ENCODE results near the gene SPATA16. TPM values are rescaled to one million over a fixed set of nuclear protein-coding genes. Genes with fewer than 3 reads are reported as not detected.
A peak's percentile ranks its signal among the peaks of the same experiment; 100 is the strongest.
"Not testable (repeated sequence)": the region's sequence is repeated elsewhere in the genome, so short reads cannot be mapped to it uniquely, and the experiment has no call there.

The SPATA16 gene
- polyA plus RNA-seq, 1 donor from 2014 or later: not detected

DNA sequence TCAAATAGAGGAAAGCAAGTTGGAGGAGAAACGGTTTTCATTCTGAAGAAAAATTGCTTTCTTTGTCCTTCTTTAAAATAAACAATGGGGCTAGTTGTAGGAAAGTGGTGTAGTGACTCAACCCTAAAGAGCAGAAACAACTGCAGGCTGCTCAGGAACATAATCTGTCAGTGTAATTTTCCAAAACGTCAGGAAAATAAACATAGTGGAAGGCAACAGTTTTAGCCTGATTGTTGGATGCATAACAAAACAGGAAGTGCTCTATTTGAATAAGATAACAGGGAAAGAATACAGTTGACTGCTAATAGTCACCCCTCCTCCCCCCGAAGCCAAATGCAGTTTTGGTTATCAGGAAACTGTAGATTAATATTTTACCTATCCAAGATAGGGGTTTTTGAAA, 222.9 kb downstream of the SPATA16 start:
- Mint-ChIP-seq H3K27me3 (peaks cover 5% of the 10 kb centered on the region), H3K36me3 (no peaks in the 10 kb centered on the region), H3K27ac (no peak overlapping the region), H3K4me1 (no peaks in the 10 kb centered on the region), H3K4me3 (no peak overlapping the region), H3K9me3 (peaks cover 0 to 2% (median 0%) of the 10 kb centered on the region in 3 donors)

DNA sequence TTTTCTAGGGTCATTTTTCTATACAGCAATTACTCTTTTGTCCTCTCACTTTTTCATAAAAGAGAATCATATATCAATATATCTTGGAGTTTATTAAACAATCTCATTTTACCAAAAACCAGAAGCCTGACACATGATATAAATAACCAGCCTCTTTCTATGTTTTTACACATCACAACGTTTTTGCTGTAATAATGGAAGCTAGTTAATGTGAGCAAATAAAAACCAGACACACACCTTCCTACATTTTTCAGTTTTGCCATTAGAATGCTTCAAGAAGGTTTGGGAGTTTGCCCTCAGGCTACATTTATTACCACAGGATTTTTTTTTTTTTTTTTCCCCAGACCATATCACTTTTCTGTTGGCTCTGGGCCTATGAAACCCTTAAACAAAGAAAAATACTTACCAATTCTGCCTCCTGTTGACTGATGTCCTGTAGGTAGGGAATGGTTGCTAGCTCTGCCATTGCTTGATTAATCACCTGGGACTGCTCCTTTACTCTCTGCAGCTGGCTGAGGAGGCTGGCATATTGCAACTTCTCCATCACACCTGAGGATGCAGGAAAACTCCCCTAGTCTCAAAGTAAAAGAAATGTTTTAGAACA, 225.0 kb downstream of the SPATA16 start:
- Mint-ChIP-seq H3K27ac (no peak overlapping the region), H3K4me3 (no peak overlapping the region), H3K4me1 (no peaks in the 10 kb centered on the region), H3K9me3 (peaks cover 0 to 3% (median 0%) of the 10 kb centered on the region in 3 donors), H3K36me3 (no peaks in the 10 kb centered on the region), H3K27me3 (peaks cover 5% of the 10 kb centered on the region)

DNA sequence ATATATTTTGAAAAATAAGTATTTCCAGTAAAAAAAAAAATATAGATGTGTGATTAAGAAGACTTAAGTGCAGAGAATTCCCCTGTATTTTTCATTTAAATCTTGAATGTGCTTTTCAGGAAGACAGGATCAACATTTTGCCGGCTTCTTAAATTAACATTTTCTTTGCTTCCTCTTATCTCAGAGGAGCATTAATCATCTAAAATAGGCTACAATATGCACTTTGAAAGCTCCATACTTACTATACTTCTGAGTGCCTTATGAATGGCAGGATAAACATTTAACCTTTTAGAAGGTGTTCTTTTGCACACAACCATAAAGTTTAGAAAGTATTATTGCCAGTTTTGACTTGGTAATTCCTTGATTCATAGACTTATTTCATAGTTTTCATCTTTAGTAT, 226.2 kb downstream of the SPATA16 start:
- Mint-ChIP-seq H3K9me3 (peaks cover 0 to 3% (median 0%) of the 10 kb centered on the region in 3 donors), H3K4me3 (no peak overlapping the region), H3K27ac (no peak overlapping the region), H3K27me3 (peaks cover 5% of the 10 kb centered on the region), H3K36me3 (no peaks in the 10 kb centered on the region), H3K4me1 (no peaks in the 10 kb centered on the region)

DNA sequence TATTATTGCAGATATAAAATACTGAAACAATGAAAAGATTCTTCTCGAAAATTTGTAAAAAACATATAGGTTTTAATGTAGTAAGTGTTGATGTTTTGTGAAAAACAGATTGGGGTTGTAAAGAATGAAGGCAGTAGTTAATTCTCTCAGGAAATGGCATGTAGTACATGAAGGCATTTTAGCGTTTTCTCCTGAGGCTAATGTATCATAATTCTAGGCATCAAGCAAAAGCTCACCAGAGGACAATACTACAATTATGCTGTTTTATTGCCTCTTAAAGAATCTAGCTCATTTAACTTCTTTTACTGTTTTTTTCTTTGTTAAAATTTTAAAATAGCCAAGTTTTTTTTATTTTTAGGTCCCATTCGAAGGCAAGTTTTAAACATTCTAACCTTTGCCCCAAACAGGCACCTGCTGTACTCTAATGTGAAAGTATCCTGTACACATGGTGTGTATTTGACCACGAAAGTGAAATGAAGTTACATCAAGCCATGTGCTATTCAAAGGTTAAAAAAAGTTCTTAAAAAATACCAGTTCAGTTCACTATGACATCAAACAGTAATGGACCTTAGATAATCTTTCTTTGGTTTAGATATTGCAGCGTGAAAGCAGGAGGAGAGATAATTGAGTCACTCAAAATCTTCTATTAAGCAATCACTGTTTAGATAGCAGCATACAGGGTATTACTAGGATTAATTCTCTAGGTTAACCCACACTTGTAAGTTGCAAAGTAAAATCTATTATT, 227.0 kb downstream of the SPATA16 start:
- Mint-ChIP-seq H3K9me3 (peaks cover 0 to 3% (median 0%) of the 10 kb centered on the region in 3 donors), H3K36me3 (no peaks in the 10 kb centered on the region), H3K4me3 (no peak overlapping the region), H3K27me3 (peaks cover 5% of the 10 kb centered on the region), H3K4me1 (no peaks in the 10 kb centered on the region), H3K27ac (no peak overlapping the region)

DNA sequence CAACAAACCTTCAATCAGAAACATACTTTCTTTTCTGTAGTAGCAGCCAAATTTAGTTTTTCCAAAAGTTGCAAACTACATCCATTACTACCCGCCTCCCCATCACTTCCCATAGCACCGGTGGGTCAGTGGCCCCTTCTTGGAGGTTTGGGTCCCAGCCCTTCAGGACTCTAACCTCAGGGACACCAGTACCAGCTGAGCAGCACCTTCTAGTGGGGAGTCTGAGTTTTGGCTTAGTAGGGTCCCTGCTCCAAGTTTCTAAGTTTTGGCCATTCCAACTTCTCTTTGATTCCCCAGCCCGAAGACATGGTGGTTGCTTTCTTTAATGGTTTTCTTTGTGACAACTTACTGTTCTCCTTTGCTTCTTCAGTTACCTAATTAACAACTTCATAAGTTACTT, 229.9 kb downstream of the SPATA16 start:
- Mint-ChIP-seq H3K27ac (no peak overlapping the region), H3K9me3 (peaks cover 0 to 3% (median 0%) of the 10 kb centered on the region in 3 donors), H3K36me3 (no peaks in the 10 kb centered on the region), H3K4me1 (no peaks in the 10 kb centered on the region), H3K4me3 (no peak overlapping the region), H3K27me3 (peaks cover under 1% of the 10 kb centered on the region)

DNA sequence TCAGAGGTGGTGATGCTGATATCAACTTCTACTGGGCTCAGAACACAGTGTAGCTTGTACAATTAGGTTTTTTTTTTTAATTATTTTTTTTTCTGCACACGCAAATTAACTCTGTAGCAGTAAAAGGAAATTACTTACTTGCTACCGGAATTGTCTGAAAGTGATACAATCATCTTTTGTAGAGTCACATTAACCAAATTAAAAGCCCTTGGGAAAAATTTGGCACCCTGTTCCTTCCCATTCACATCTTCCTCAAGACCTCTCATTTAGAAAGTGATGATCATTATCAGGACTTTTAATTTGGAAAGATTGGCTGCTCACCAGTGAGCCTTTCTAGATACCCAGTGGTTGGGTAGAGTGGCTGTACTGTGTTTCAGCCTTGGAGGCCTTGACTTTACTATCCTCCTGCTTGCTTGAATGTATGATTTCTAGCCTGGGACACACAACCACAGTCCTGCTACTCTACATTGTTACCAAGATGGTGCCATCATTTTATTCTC, 232.2 kb downstream of the SPATA16 start:
- peak overlapping the region in 1 of 4 donors; percentile 11 for H3K4me3 Mint-ChIP-seq
- no peaks in the 10 kb centered on the region for H3K27me3 Mint-ChIP-seq
- no peaks in the 10 kb centered on the region for H3K36me3 Mint-ChIP-seq
- no peaks in the 10 kb centered on the region for H3K4me1 Mint-ChIP-seq
- no peak overlapping the region for H3K27ac Mint-ChIP-seq
- peaks cover 0 to 3% (median 0%) of the 10 kb centered on the region in 3 donors for H3K9me3 Mint-ChIP-seq

DNA sequence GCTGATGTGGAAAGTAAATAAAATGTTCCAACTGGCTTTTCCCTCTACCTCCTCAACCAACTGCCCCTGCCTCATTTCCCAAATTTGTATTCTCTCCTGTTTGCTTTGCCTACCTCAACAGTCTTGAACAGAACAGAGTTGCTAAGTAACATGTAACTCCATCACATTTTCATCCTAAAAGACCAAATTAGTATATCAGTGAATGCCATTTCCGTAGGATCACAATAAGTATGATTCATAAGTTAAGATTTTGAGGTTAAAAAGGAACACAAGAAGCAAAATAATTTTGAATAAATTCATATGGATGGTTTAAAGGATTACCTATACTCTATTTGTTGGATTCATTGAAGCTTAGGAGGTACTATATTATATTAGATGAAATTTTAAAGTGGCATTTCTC, 235.6 kb downstream of the SPATA16 start:
- H3K4me1 Mint-ChIP-seq: no peaks in the 10 kb centered on the region
- H3K27me3 Mint-ChIP-seq: no peaks in the 10 kb centered on the region
- no peaks in the 10 kb centered on the region for H3K36me3 Mint-ChIP-seq
- H3K27ac Mint-ChIP-seq: no peak overlapping the region
- H3K4me3 Mint-ChIP-seq: no peak overlapping the region
- H3K9me3 Mint-ChIP-seq: peaks cover 0 to 3% (median 0%) of the 10 kb centered on the region in 3 donors

DNA sequence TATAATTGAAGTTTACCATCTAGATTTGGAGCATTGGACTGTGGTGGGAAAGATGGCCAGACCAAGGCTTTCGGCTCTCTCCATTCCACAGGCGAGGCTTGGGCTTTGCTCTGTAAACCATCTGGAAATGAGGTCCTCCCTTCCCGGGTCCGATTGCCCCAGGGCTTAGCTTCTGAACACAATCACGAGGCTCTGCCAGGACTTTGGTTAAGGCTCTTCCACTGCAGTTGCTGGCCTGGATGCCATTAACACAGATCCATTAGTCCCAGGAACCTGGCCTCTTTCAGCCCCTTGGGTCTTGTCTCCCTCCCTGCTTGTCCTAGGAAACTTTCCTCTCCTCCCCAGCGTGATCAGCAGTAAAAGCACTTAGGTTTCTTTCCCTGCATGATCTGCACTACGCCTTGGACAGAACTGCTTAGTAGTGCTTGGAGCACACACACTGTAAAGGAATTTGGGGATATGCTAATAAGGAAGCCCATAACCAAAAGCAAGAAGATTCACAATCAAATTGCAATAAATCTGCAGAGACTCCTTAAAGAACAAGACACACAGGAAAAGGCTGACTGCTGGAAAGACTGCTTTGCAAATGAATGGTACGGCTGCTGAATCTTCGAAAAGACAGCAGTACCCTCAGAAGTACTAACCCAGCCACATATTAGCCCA, 236.2 kb downstream of the SPATA16 start:
- Mint-ChIP-seq H3K27me3 (no peaks in the 10 kb centered on the region), H3K36me3 (no peaks in the 10 kb centered on the region), H3K4me1 (no peaks in the 10 kb centered on the region), H3K9me3 (peaks cover 0 to 3% (median 0%) of the 10 kb centered on the region in 3 donors), H3K27ac (no peak overlapping the region), H3K4me3 (no peak overlapping the region)

DNA sequence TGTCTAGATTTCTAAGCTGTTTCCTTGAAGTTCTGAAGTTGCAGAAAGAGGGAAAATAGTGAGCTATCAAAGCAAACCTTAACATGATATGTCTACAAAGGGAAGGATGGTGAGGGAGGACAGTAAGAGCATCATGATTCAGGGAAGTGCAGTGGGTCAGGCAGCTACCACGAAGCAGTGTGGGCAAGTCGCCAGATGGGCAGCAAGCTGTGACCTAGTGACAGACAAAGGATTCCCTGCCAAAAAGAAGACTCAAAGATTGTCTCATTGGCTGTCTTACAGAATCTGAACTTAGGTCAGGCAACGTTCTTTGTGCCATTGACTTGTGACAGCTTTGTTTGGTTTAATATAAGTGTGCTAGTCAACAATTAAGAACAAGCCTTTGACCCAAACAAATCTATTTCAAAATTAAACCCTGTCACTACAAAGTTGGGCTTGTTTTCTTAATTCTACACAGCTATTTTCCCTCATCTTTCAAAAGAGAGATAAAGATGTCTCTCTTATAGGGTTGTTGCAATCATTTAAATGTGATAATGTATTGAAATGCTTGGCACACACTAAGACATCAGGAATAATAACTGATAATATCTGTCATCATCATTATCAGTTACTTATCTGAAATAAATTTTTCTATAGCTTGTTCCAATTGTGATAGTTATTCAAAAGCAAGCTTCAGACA, 237.3 kb downstream of the SPATA16 start:
- Mint-ChIP-seq H3K4me1 (no peaks in the 10 kb centered on the region), H3K27ac (no peak overlapping the region), H3K36me3 (no peaks in the 10 kb centered on the region), H3K9me3 (peaks cover 0 to 3% (median 0%) of the 10 kb centered on the region in 3 donors), H3K27me3 (no peaks in the 10 kb centered on the region), H3K4me3 (no peak overlapping the region)

DNA sequence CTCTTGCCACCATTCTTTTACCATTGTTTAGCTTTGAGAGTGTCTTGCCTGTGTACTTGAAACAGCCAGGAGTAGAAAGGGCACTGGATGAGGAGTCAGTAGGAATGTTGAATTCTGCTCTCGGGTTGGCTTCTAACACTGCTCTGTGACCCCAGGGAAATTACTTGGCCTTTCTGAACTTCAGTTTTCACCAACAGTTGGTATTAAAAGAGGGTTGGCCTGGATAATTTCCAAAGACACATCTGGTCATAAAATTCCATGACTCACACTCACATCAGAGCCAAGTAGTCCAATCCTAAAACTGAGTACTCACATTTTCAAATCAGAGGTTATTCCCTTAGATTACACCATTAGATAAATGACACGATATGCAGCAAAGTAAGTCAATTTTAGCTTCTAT, 248.9 kb downstream of the SPATA16 start:
- H3K4me1 Mint-ChIP-seq: no peaks in the 10 kb centered on the region
- H3K27me3 Mint-ChIP-seq: no peaks in the 10 kb centered on the region
- no peak overlapping the region for H3K4me3 Mint-ChIP-seq
- H3K36me3 Mint-ChIP-seq: no peaks in the 10 kb centered on the region
- peaks cover 0 to 4% (median 0%) of the 10 kb centered on the region in 3 donors for H3K9me3 Mint-ChIP-seq
- no peak overlapping the region for H3K27ac Mint-ChIP-seq

DNA sequence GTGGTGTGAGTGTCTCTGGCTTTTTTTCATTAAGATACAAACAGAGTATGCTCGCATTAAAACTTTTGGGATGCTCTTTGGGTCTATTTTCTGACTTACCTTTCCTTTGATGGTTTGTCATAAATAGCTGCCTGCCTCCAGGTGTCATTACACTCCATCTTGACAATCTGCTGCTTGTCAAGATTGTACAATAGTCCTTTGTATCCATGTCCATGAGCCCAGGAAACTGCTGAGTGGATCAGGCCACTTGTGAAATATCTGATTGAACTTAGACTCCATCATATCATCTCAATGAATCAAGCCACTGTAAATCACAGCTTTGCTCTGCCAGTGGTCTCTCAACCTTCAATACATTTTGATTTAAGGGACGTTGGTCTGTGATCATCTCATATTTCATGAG, 255.3 kb downstream of the SPATA16 start:
- Mint-ChIP-seq H3K9me3 (peaks cover 0 to 11% (median 3%) of the 10 kb centered on the region in 3 donors), H3K4me3 (no peak overlapping the region), H3K27me3 (no peaks in the 10 kb centered on the region), H3K4me1 (no peaks in the 10 kb centered on the region), H3K27ac (no peak overlapping the region), H3K36me3 (no peaks in the 10 kb centered on the region)

DNA sequence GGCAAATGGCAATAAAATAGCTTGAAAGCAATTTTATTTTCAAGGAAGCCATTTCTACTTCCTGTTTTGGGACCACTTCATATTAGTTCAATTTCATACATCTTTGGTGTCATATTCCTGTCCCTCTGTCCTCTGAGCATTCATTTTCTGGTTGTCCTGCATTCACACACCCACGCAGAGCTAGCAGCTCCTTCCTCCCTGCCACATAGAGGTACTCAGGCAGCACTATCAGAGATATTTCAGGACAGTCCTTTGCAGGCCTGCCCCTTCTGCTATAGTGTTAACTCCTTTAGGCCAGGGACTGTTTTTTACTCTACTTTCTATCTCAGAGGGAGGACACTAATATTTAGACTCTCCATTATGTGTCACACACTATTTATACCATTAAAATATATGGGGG, 258.5 kb downstream of the SPATA16 start:
- Mint-ChIP-seq H3K4me3 (no peak overlapping the region), H3K27me3 (no peaks in the 10 kb centered on the region), H3K27ac (no peak overlapping the region), H3K4me1 (no peaks in the 10 kb centered on the region), H3K9me3 (peaks cover 6 to 20% (median 7%) of the 10 kb centered on the region in 3 donors), H3K36me3 (no peaks in the 10 kb centered on the region)

DNA sequence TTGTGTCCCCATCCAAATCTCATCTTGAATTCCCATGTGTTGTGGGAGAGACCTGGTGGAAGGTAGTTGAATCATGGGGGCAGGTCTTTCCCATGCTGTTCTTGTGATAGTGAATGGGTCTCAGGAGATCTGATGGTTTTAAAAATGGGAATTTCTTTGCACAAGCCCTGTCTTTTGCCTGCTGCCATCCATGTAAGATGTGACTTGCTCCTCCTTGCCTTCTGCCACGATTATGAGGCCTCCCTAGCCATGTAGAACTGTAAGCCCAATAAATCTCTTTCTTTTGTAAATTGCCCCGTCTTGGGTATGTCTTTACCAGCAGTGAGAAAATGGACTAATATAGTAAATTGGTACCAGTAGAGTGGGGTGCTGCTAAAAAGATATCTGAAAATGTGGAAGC, 261.7 kb downstream of the SPATA16 start:
- not testable (repeated sequence) for H3K36me3 Mint-ChIP-seq

DNA sequence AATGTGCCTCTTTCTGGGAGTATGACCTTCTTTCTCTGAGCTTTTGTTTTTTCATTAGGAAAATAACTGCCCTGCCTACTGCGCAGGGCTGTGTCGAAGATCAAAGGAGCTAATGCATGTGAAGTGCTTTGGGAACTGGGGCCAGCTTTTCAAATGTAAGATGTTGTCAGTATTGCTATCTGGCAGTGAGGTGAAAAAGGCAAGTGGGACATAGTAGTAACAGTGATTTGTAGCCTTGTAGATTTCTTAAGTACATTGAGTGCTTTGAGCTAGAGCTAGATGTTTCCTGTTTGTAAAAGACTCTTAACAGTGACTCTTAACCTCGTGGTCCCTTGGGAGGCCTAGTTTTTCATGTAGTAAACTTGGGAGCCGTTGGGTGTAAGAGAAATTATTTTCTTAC, 264.0 kb downstream of the SPATA16 start:
- H3K4me1 Mint-ChIP-seq: no peaks in the 10 kb centered on the region
- no peak overlapping the region for H3K27ac Mint-ChIP-seq
- no peak overlapping the region for H3K4me3 Mint-ChIP-seq
- no peaks in the 10 kb centered on the region for H3K27me3 Mint-ChIP-seq
- H3K9me3 Mint-ChIP-seq: peaks cover 6 to 20% (median 7%) of the 10 kb centered on the region in 3 donors
- no peaks in the 10 kb centered on the region for H3K36me3 Mint-ChIP-seq

More for the DNA sequence above, 261.7 kb downstream of the SPATA16 start:
- H3K27me3 Mint-ChIP-seq, H3K4me3 Mint-ChIP-seq, H3K4me1 Mint-ChIP-seq, H3K27ac Mint-ChIP-seq: not testable (repeated sequence)
- peaks cover 6 to 20% (median 7%) of the 10 kb centered on the region in 3 donors for H3K9me3 Mint-ChIP-seq

DNA sequence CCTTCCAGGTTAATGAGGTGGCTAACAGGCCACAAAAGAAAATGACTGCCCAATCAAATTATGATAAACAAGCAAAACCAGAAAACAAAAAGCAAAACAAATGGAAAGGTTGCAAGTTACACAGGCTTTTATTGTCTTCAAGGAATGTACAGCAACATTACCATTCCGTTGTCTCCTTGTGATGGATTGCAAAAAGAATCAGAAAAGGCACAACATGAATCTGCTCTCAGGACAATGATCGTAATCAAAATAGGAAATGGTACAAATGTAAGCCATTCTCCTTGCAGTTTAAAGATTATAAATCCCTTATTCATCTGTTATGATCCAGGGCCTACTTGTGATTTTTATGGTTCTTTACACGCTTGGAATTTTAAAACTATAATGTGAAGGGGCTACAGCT, 264.7 kb downstream of the SPATA16 start:
- Mint-ChIP-seq H3K27ac (no peak overlapping the region), H3K4me1 (no peaks in the 10 kb centered on the region), H3K27me3 (no peaks in the 10 kb centered on the region), H3K36me3 (no peaks in the 10 kb centered on the region), H3K4me3 (no peak overlapping the region), H3K9me3 (peaks cover 6 to 14% (median 7%) of the 10 kb centered on the region in 3 donors)
